CD4-positive, alpha-beta memory T cell (primary cell): Measurements from ENCODE around the gene SPINK4. TPM values are rescaled to one million over a fixed set of nuclear protein-coding genes. Genes with fewer than 3 reads are reported as not detected.

Experiments used
- CTCF ChIA-PET: fragments of 350-600 bp; sonication (Branson Sonifier 250); formaldehyde crosslinking; loops from one replicate; lab custom pipeline; 2021; ENCODE audit warnings: inconsistent platforms; ENCODE audit not compliant: partially characterized antibody; lab: Charles Lee
- POLR2A ChIA-PET: fragments of 350-600 bp; sonication (Branson Sonifier 250); formaldehyde crosslinking; loops from one replicate; lab custom pipeline; 2021; ENCODE audit not compliant: partially characterized antibody; lab: Charles Lee
- DNase-seq, 5 donors: peaks; one replicate each; pipeline versions ENCODE4 v3.0.0 to v3.0.0-alpha.2; 2020 to 2022; ENCODE audit warnings: mixed read lengths in 1 of 5
- H3K27ac ChIP-seq: one replicate; pipeline ENCODE4 v1.7.0; 2013; ENCODE audit warnings: low read depth, low read length
- H3K27me3 ChIP-seq: 2 replicates; pipeline ENCODE4 v1.7.0; 2013; ENCODE audit warnings: mild to moderate bottlenecking, low read length, moderate library complexity; ENCODE audit not compliant: insufficient read depth
- H3K36me3 ChIP-seq: 2 replicates; pipeline ENCODE4 v1.7.0; 2013; ENCODE audit warnings: mild to moderate bottlenecking, low read length, moderate library complexity; ENCODE audit not compliant: insufficient read depth
- H3K4me1 ChIP-seq: 2 replicates; pipeline ENCODE4 v1.7.0; 2013; ENCODE audit warnings: mild to moderate bottlenecking, low read length, moderate library complexity; ENCODE audit not compliant: insufficient read depth
- H3K4me3 ChIP-seq, 2 donors: one replicate each; pipeline ENCODE4 v1.7.0; 2013; ENCODE audit warnings: low read length in 2 of 2, mild to moderate bottlenecking in 1 of 2
- H3K9me3 ChIP-seq, 2 donors: one replicate each; pipeline ENCODE4 v1.7.0; 2013; ENCODE audit warnings: low read length in 2 of 2, control low read depth in 1 of 2; ENCODE audit not compliant: control insufficient read depth in 1 of 2
- H3K27ac Mint-ChIP-seq, 7 donors: one replicate each; pipeline ENCODE4 v1.8.0; 2020 to 2021; ENCODE audit warnings: mixed read lengths in 7 of 7, mild to moderate bottlenecking in 6 of 7, inconsistent platforms in 3 of 7, moderate library complexity in 3 of 7
- H3K27me3 Mint-ChIP-seq, 2 donors: one replicate each; pipeline ENCODE4 v1.8.0; 2020 to 2021; ENCODE audit warnings: mixed read lengths in 2 of 2
- H3K36me3 Mint-ChIP-seq, 2 donors: one replicate each; pipeline ENCODE4 v1.8.0; 2020 to 2021; ENCODE audit warnings: mixed read lengths in 2 of 2, inconsistent platforms in 1 of 2, mild to moderate bottlenecking in 1 of 2
- H3K4me1 Mint-ChIP-seq, 4 donors: one replicate each; pipeline ENCODE4 v1.8.0; 2020 to 2021; ENCODE audit warnings: mixed read lengths in 4 of 4, mild to moderate bottlenecking in 1 of 4
- H3K4me3 Mint-ChIP-seq, 8 donors: one replicate each; pipeline ENCODE4 v1.8.0; 2020 to 2021; ENCODE audit warnings: mixed read lengths in 8 of 8, mild to moderate bottlenecking in 7 of 8, moderate library complexity in 6 of 8, inconsistent platforms in 3 of 8
- H3K9me3 Mint-ChIP-seq, 8 donors: one replicate each; pipeline ENCODE4 v1.8.0; 2020 to 2021; ENCODE audit warnings: mixed read lengths in 8 of 8, mild to moderate bottlenecking in 5 of 8, inconsistent platforms in 3 of 8, moderate library complexity in 1 of 8
- intact Hi-C: fragments of 100-400 bp; cut with micrococcal nuclease; formaldehyde crosslinking; loops from one replicate; pipeline ENCODE4 v1.15.1; 2023
- polyA plus RNA-seq, 2 donors: library from polyadenylated mRNA; unstranded; fragments of 300-500 nt; fragmentation: Illumina TruSeq; gene quantifications; one replicate each; pipeline ENCODE4 v1.2.3, GENCODE V29; 2021
- total RNA-seq, 2 experiments: library from RNA; stranded (reverse); gene quantifications; one replicate each; pipeline ENCODE4 v1.2.3, GENCODE V29; 2021

SPINK4 gene
- total and polyA plus RNA-seq, 4 experiments from 2014 or later, result not detected

DNA sequence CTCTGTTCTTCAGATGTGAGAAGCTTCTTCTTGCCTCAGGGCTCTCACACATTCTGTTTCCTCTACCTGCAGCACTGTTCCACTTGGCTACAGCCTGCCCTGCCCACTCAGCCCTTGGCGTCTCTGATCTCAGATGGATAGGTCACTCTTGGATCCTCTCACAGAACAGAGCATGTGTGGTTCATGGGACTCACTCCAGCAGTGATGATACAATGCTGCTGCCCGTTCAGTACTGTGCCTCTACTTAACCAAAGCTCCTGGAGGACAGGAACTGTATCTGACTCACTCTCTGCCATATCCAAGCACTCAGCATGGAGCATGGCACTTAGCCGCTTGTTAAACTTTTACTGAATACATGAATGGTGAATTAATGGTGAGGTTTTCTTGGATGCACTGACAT, 3.4 kb upstream of the SPINK4 start:
- Histone ChIP-seq H3K27me3 (no peaks in the 10 kb centered on the region), H3K27ac (no peak overlapping the region), H3K36me3 (no peaks in the 10 kb centered on the region), H3K4me1 (no peaks in the 10 kb centered on the region), H3K4me3 (no peak overlapping the region), H3K9me3 (no peaks in the 10 kb centered on the region)
- no peak for DNase-seq
- ChIA-PET POLR2A (no interaction called here), CTCF (interaction anchor here (0.5 kb wide), 1 partner anchor 17 kb away, joined by 3 read pairs; no protein-coding TSS in a partner anchor)
- Mint-ChIP-seq H3K4me3 (no peak overlapping the region), H3K27ac (no peak overlapping the region), H3K27me3 (peaks cover 3 to 4% of the 10 kb centered on the region in 2 donors), H3K9me3 (no peaks in the 10 kb centered on the region), H3K36me3 (no peaks in the 10 kb centered on the region), H3K4me1 (peaks cover 0 to 4% (median 0%) of the 10 kb centered on the region in 4 donors)
- intact Hi-C loops, result no loop called here

DNA sequence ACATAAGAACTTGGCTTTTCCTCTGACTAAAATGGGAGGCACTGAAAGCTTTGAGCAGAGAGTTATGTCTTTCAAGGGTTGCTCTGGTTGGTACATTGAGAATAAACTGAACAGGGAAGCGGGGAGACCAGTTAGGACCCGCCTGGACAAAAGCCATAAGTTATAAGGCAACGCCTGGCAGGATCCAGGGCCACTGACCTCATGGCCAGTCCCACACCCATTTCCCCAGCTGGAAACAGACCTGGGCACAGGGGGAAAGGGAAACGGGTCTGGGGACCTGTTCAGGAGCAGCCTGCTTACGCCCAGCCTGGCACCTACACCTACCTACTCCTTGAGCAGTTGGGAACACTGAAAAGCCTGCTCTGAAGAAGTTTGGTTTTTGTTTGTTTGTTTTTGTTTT, 1.3 kb downstream of the SPINK4 start:
- Histone ChIP-seq H3K27me3 (no peaks in the 10 kb centered on the region), H3K4me3 (no peak overlapping the region), H3K9me3 (no peaks in the 10 kb centered on the region), H3K27ac (no peak overlapping the region), H3K36me3 (no peaks in the 10 kb centered on the region), H3K4me1 (no peaks in the 10 kb centered on the region)
- H3K4me1 Mint-ChIP-seq, result peaks cover 0 to 4% (median 0%) of the 10 kb centered on the region in 4 donors
- H3K9me3 Mint-ChIP-seq, result no peaks in the 10 kb centered on the region
- H3K4me3 Mint-ChIP-seq, result no peak overlapping the region
- no peak overlapping the region for H3K27ac Mint-ChIP-seq
- ChIA-PET CTCF (no interaction called here), POLR2A (no interaction called here)
- no peak for DNase-seq
- peaks cover 2 to 5% of the 10 kb centered on the region in 2 donors for H3K27me3 Mint-ChIP-seq
- intact Hi-C loops, result no loop called here
- H3K36me3 Mint-ChIP-seq, result no peaks in the 10 kb centered on the region

DNA sequence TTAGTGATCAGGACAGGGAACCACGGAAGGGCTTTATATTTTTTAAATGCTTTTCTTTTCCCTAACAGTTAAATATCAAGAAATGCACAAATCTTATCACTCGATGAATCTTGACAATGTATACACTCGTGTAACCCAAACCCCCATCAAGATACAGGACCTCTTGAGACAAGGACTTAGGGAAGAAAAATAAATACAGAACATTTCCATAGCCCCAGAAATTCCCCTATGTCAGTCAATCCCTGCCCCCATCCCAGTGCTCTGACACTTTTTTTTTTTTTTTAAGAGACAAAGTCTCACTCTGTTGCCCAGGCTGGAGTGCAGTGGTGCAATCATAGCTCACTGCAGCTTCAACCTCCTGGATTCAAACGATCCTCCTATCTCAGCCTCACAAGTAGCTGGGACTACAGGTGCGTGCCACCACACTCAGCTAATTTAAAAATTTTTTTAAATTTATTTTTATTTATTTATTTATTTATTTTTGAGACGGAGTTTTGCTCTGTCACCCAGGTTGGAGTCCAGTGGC, 2.7 kb downstream of the SPINK4 start:
- peak overlapping the region in 1 of 7 donors; percentile 58 for H3K27ac Mint-ChIP-seq
- peaks cover 0 to 4% (median 0%) of the 10 kb centered on the region in 4 donors for H3K4me1 Mint-ChIP-seq
- no peak overlapping the region for H3K4me3 Mint-ChIP-seq
- ChIA-PET POLR2A (no interaction called here), CTCF (no interaction called here)
- no peak overlapping the region for H3K4me3 ChIP-seq
- H3K4me1 ChIP-seq, result no peaks in the 10 kb centered on the region
- H3K27ac ChIP-seq, result no peak overlapping the region
- intact Hi-C loops, result no loop called here
- no peaks in the 10 kb centered on the region for H3K9me3 Mint-ChIP-seq
- peaks cover 2 to 5% of the 10 kb centered on the region in 2 donors for H3K27me3 Mint-ChIP-seq
- H3K36me3 ChIP-seq, result no peaks in the 10 kb centered on the region
- no peaks in the 10 kb centered on the region for H3K9me3 ChIP-seq
- peaks cover 5% of the 10 kb centered on the region in 2 donors for H3K36me3 Mint-ChIP-seq
- DNase-seq, result no peak
- no peaks in the 10 kb centered on the region for H3K27me3 ChIP-seq

DNA sequence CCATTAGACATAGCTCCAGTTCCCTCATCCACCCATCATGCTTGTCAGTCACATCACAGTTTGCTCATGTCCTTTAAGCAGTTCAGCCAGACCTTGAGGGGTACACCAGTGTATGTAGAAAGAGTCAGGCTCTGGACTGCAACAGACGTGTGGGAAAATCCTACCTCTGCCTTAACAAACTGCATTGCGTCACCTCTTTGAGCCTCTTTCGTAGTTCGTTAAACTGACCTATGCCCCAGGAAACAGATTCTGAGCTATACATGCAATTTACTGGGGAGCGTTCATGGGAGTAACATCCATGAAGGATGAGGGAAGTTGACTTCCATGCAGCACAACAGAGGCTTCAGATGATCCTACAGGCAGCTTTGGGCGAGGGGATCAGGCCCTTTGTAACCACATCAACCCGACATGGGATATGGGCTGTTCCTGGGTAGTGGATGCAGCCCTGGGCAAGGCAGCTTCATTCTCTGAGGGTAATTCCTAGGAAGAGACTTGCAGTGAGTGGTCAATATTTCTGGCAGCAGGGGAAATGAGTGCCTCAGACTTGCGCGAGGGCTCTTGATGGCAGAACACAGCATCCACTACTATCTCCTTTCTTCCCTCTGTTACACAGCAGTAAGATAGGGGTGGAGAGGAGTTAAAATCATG, 4.3 kb downstream of the SPINK4 start:
- no peak overlapping the region for H3K4me3 ChIP-seq
- H3K9me3 ChIP-seq, result no peaks in the 10 kb centered on the region
- no peaks in the 10 kb centered on the region for H3K4me1 ChIP-seq
- H3K4me3 Mint-ChIP-seq, result no peak overlapping the region
- H3K27me3 Mint-ChIP-seq, result peaks cover 2 to 5% of the 10 kb centered on the region in 2 donors
- no peak overlapping the region for H3K27ac Mint-ChIP-seq
- no peak overlapping the region for H3K27ac ChIP-seq
- peaks cover 0 to 4% (median 0%) of the 10 kb centered on the region in 4 donors for H3K4me1 Mint-ChIP-seq
- peaks cover 11 to 12% of the 10 kb centered on the region in 2 donors for H3K36me3 Mint-ChIP-seq
- no peaks in the 10 kb centered on the region for H3K9me3 Mint-ChIP-seq
- DNase-seq, result no peak
- H3K27me3 ChIP-seq, result no peaks in the 10 kb centered on the region
- ChIA-PET CTCF (interaction anchor here (1.2 kb wide), 1 partner anchor 18 kb away, joined by 4 read pairs; no protein-coding TSS in a partner anchor), POLR2A (interaction anchor here (1.0 kb wide), 1 partner anchor 9 kb away, joined by 3 read pairs; no protein-coding TSS in a partner anchor)
- intact Hi-C loops, result no loop called here
- no peaks in the 10 kb centered on the region for H3K36me3 ChIP-seq

DNA sequence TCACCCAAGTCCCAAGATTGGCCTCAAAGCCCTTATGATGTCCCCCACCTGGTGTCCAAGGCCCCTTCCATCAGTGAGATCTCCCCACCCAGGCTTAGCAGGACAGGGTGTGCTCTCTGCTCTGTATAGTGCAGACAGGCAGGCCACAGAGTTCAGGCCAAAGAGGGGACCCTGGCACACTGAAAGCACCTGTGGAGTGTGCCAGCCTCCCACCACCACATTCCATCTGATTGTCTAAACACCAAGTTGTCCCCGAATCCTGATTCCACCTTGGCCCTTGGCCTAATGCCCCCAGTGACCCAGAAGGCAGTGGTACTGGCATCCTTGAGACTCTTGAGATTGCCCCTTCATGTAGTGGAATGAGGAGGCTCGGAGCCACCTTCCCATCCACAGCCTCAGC, 5.4 kb downstream of the SPINK4 start:
- peaks cover 2 to 3% of the 10 kb centered on the region in 2 donors for H3K27me3 Mint-ChIP-seq
- POLR2A ChIA-PET, result no interaction called here

DNA sequence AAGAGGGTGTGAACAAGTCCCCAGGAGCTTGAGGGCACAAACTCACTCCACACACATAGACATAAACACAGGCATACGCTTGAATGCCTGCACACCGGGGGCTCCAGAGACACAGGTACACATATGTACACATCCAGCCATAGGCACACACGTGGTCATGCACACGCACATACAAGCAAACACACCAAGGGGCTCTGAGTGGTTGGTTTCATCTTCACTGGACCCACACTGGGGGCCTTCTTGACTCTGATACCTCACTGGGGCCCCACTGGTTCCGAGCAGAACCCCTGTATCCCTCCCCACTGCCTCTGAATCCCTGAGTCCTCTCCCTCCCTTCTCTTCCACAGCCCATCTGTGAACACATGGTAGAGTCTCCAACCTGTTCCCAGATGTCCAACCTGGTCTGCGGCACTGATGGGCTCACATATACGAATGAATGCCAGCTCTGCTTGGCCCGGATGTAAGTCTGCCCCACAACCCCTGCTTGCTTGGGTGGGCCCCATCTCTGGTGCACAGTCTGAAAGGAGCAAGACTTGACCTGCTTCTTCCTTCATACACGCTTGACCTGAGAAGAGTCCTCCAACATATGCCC, 6.4 kb downstream of the SPINK4 start:
- Histone ChIP-seq H3K27ac (no peak overlapping the region), H3K4me3 (no peak overlapping the region), H3K4me1 (no peaks in the 10 kb centered on the region), H3K36me3 (no peaks in the 10 kb centered on the region), H3K27me3 (no peaks in the 10 kb centered on the region), H3K9me3 (no peaks in the 10 kb centered on the region)
- no peak overlapping the region for H3K4me3 Mint-ChIP-seq
- ChIA-PET POLR2A (no interaction called here), CTCF (no interaction called here)
- DNase-seq, result no peak
- intact Hi-C loops, result no loop called here
- no peaks in the 10 kb centered on the region for H3K4me1 Mint-ChIP-seq
- H3K9me3 Mint-ChIP-seq, result no peaks in the 10 kb centered on the region
- peaks cover 11 to 18% of the 10 kb centered on the region in 2 donors for H3K36me3 Mint-ChIP-seq
- H3K27me3 Mint-ChIP-seq, result peaks cover 2 to 3% of the 10 kb centered on the region in 2 donors
- no peak overlapping the region for H3K27ac Mint-ChIP-seq

More for the DNA sequence above, 5.4 kb downstream of the SPINK4 start:
- Histone ChIP-seq H3K27me3 (no peaks in the 10 kb centered on the region), H3K36me3 (no peaks in the 10 kb centered on the region), H3K4me1 (no peaks in the 10 kb centered on the region), H3K27ac (no peak overlapping the region), H3K4me3 (no peak overlapping the region), H3K9me3 (no peaks in the 10 kb centered on the region)
- Mint-ChIP-seq H3K9me3 (no peaks in the 10 kb centered on the region), H3K36me3 (peaks cover 11 to 14% of the 10 kb centered on the region in 2 donors), H3K4me1 (no peaks in the 10 kb centered on the region), H3K27ac (no peak overlapping the region), H3K4me3 (no peak overlapping the region)
- DNase-seq, result no peak
- CTCF ChIA-PET, result no interaction called here
- intact Hi-C loops, result no loop called here

DNA sequence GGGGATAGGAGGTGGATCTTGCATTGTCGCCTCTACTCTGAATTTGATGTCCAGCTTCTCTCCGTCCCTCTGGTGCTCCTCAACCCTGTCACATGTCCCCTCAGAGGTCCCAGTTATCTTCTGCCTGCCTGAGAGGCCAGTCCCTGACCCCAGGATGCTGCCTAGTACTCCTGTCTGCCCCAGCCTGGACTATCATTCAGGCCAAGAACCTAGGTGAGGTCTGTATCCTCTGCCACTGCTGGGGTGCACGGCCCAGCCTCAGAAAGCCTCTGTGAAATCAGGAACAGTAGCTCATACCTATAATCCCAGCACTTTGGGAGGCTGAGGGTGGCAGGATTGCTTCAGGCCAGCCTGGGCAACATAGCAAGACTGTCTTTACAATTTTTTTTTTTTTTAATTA, 8.6 kb downstream of the SPINK4 start:
- no peaks in the 10 kb centered on the region for H3K27me3 ChIP-seq
- Mint-ChIP-seq H3K27me3 (no peaks in the 10 kb centered on the region), H3K4me1 (no peaks in the 10 kb centered on the region), H3K9me3 (no peaks in the 10 kb centered on the region), H3K36me3 (peaks cover 23 to 31% of the 10 kb centered on the region in 2 donors), H3K4me3 (no peak overlapping the region), H3K27ac (no peak overlapping the region)
- ChIA-PET POLR2A (no interaction called here), CTCF (interaction anchor here (1.3 kb wide), 1 partner anchor 22 kb away, joined by 3 read pairs; no protein-coding TSS in a partner anchor)
- H3K36me3 ChIP-seq, result no peaks in the 10 kb centered on the region
- no peak overlapping the region for H3K4me3 ChIP-seq
- no peak overlapping the region for H3K27ac ChIP-seq
- no peaks in the 10 kb centered on the region for H3K9me3 ChIP-seq
- H3K4me1 ChIP-seq, result no peaks in the 10 kb centered on the region
- no peak for DNase-seq
- intact Hi-C loops, result no loop called here
